ENCODE data around the gene HYAL2.

Gene HYAL2

DNA sequence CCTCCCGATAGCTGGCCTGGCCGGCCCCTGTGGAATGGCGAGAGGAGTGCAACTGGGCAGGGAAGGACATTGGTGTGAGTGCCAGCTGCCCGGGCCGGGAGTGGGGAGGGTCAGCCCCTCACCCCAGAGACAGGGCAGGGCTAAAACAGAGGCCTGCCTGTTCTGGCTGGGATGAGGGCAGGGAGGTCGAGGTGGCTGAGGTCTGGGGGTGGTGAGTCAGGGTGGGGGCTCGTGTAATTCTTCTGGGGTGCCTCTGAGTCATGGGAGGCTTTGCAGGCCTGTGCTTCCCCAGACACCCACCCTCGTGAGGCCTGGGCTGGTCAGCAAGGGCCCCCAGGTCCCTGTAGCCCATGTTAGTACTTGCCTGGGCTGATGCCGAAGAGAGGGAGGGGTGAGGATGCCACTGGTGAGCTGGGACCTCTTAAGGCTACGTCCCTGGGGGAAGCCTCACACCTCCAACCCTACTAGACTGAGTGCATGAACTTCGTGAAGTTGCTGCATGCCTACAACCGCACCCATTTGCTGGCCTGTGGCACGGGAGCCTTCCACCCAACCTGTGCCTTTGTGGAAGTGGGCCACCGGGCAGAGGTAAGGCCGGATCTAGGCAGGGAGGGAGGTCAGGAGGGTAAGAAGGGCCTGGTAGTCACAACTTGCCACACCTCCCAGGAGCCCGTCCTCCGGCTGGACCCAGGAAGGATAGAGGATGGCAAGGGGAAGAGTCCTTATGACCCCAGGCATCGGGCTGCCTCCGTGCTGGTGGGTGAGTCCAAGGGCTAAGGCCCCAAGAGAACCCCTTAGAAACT, 51.9 kb downstream of the HYAL2 start:
- DNase-seq (ENCODE audit: low spot score) = no peak

DNA sequence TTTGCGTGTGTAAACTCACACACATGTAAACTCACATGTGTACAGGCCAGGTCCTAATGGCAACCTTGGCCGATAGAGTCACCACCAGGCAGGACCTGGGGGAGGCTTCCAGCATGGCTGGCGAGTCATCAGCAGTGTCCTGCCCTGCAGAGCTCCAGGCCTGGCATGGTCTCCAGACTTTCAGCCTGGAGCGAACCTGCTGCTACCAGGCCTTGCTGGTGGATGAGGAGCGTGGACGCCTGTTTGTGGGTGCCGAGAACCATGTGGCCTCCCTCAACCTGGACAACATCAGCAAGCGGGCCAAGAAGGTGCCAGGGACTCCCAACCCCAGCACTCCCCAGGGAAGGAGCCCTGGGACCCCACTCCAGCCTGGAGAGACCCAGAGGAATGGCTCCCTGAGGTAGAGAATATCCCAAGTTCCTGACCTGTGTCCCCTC, 52.5 kb downstream of the HYAL2 start:
- no peak for DNase-seq (ENCODE audit: low spot score)

DNA sequence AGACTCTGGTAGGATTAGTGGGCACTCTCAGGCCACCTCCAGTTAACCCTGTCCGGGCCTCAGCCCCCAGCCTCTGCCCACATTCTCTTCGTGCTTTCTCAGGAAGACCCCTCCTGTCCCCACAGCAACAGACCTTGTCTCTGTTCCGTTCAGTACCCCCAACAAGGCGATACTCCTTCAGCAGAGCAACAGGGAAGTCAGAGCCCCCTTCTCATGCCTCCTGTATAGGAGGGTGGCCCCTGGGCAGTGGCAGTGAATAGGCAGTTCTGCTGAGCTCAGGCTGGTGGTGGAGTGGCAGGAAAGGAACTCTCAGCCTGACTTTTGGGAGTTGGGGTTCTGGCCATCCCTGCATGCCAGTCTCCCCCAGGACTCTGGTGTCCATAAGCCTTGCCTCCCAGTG, 53.1 kb downstream of the HYAL2 start:
- DNase-seq (ENCODE audit: low spot score) = no peak

DNA sequence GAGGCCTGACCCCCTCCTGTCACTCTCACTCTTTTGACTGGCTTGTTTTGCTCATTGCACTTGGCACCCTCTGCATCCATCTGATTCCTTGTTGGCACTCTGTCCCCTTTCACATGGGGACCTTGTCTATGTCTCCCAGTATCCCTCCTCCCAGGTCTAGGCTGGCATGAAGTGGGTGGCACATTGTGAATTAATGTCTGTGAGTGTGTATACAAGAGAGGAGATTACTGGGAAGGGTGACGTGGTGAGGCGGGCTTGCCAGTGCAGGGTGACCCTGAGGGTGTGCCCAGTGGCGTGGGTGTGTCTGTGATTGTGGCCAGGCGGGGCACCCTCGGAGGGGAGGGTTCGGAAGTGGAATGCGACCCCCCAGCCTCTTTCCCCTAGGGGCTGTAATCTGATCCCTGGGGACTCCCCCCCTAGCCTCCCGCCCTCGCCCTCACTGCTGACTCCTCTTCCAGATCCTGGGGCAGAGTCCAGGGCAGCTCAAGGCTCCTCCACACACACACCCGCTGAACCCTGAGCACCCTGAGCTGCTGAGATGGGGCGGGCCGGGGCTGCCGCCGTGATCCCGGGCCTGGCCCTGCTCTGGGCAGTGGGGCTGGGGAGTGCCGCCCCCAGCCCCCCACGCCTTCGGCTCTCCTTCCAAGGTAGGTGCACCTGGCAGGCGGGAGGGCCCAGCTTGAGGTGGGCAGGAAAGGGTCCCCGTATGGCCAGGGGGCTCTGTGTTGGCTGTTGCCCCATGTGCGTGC, 53.7 kb downstream of the HYAL2 start, which contains the start of gene SEMA3B:
TSS of gene SEMA3B (plus strand) at position 445 of the 749 bp plus-strand sequence. CDS start at position 539, 94 bp downstream.
- DNase-seq (ENCODE audit: low spot score) = no peak

DNA sequence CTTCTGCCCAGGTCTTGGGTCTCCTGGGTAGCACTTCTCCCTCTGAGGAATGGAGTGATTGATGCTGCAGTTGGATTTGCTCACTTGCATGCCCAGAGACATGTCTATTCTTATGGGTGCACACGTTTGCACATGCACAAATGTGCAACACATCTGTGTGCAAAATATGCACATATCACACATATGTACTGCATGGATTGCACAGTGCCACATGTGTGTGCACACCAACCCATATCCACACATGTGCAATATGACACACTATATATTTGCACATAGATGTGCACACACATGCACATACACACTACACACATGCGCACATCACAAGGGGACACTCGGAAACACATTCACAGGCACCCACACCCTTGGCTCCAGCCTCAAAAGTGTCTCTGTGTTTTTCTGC, 54.3 kb downstream of the HYAL2 start:
- DNase-seq (ENCODE audit: low spot score) = no peak

Measured in hematopoietic multipotent progenitor cell treated with erythropoietin and hydrocortisone succinate and interleukin-3 and kit ligand, for 15 days (in vitro differentiated cells).